Progenitor cell of endocrine pancreas (in vitro differentiated cells): Measurements from ENCODE around the gene SIPA1L3. TPM values are rescaled to one million over a fixed set of nuclear protein-coding genes. Genes with fewer than 3 reads are reported as not detected.

ENCODE experiments used
- DNase-seq: peaks from one replicate; pipeline ENCODE4 v3.0.0; 2021; ENCODE audit warnings: low spot score; ENCODE audit not compliant: unreplicated experiment
- H3K27ac Mint-ChIP-seq: 2 replicates; pipeline ENCODE4 v1.8.0; 2021; ENCODE audit warnings: mild to moderate bottlenecking, moderate library complexity, mixed read lengths
- H3K27me3 Mint-ChIP-seq: 2 replicates; pipeline ENCODE4 v1.8.0; 2021; ENCODE audit warnings: mixed read lengths
- H3K36me3 Mint-ChIP-seq: 2 replicates; pipeline ENCODE4 v1.8.0; 2022; ENCODE audit warnings: mixed read lengths; ENCODE audit not compliant: insufficient read depth
- H3K4me1 Mint-ChIP-seq: 2 replicates; pipeline ENCODE4 v1.8.0; 2021; ENCODE audit warnings: low read depth, mixed read lengths
- H3K4me3 Mint-ChIP-seq: 2 replicates; pipeline ENCODE4 v1.8.0; 2021; ENCODE audit warnings: low read depth, mild to moderate bottlenecking, moderate library complexity, mixed read lengths
- H3K9me3 Mint-ChIP-seq: 2 replicates; pipeline ENCODE4 v1.8.0; 2021; ENCODE audit warnings: low read depth, mixed read lengths
- total RNA-seq: library from RNA; stranded (reverse); gene quantifications from 2 replicates; pipeline ENCODE4 v1.2.1, GENCODE V29; 2021
- TF ChIP-seq, protein P1 (sequence below): fragments of 200-600 bp; sonication (generic); IDR thresholded peaks from one replicate; pipeline ENCODE4 v1.5.0; 2021; ENCODE audit warnings: antibody characterized with exemption, mild to moderate bottlenecking; ENCODE audit not compliant: unreplicated experiment

Gene SIPA1L3
- total RNA-seq, 1 donor from 2014 or later: 132 TPM

DNA sequence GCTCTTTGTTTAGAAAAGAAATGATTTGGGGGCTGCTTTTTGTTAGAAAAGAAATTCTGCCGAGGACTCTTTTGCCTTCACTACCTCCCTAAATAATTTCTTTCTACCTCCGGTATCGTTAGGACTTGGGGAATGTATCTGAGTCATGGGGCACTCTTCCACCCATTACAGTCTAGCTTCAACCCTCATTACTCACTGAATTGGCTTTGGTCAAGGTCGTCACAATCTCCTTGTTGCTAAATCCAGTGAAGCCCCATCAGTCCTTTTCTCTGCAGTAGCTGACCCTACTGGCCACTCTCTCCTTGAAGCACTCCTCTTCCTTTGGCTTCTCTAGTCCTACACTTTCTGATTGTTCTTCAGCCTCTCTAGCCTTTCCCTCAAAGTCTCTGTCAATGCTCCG is 34.6 kb upstream of the SIPA1L3 start:
- H3K4me1 Mint-ChIP-seq: peaks cover 10% of the 10 kb centered on the region
- H3K27me3 Mint-ChIP-seq: no peaks in the 10 kb centered on the region
- H3K27ac Mint-ChIP-seq: no peak overlapping the region
- H3K4me3 Mint-ChIP-seq: no peak overlapping the region
- DNase-seq: no peak
- TF ChIP-seq, protein P1, sequence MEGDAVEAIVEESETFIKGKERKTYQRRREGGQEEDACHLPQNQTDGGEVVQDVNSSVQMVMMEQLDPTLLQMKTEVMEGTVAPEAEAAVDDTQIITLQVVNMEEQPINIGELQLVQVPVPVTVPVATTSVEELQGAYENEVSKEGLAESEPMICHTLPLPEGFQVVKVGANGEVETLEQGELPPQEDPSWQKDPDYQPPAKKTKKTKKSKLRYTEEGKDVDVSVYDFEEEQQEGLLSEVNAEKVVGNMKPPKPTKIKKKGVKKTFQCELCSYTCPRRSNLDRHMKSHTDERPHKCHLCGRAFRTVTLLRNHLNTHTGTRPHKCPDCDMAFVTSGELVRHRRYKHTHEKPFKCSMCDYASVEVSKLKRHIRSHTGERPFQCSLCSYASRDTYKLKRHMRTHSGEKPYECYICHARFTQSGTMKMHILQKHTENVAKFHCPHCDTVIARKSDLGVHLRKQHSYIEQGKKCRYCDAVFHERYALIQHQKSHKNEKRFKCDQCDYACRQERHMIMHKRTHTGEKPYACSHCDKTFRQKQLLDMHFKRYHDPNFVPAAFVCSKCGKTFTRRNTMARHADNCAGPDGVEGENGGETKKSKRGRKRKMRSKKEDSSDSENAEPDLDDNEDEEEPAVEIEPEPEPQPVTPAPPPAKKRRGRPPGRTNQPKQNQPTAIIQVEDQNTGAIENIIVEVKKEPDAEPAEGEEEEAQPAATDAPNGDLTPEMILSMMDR: no peak
- peaks cover 8% of the 10 kb centered on the region for H3K9me3 Mint-ChIP-seq
- no peaks in the 10 kb centered on the region for H3K36me3 Mint-ChIP-seq

DNA sequence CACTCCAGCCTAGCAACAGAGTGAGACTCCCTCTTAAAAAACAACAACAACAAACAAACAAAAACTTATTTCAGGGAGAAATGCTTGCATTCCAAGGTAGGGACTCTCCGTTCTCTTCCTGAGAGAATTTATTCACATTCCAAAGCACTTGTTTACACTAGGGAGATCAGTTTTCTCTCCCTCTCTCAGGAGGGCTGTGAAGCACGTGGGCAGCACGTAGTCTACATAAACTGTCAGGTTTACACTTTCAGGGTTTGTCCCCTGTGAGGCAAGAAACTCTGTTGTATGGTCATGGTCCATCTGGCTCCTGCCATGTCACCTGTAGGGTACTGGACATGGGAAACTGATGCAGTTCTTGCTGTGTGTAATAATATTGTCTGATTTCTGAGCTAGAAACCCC is 32.2 kb upstream of the SIPA1L3 start:
- Mint-ChIP-seq H3K36me3 (no peaks in the 10 kb centered on the region), H3K4me1 (peaks cover 7% of the 10 kb centered on the region), H3K27ac (no peak overlapping the region), H3K27me3 (no peaks in the 10 kb centered on the region), H3K4me3 (no peak overlapping the region), H3K9me3 (peaks cover 5% of the 10 kb centered on the region)
- TF ChIP-seq, protein P1: no peak
- DNase-seq: no peak

DNA sequence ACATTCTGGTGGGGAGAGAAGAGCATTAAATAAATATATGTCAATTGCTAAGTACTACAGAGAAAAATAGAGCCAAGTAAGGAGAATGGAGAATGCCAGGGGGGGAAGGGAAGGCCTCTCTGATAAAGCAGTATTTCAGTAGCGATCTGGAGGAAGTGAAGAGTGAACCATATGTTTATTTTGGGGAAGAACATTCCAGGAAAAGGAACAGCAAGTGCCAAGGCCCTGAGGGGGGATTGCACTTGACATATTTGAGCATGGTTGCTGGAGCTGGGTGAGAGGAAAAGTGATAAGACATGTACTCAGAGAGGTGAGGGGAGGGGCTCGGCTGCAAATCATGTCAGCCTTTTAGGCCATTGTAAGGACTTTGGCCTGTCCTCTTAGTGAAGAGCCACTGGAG is 31.0 kb upstream of the SIPA1L3 start:
- Mint-ChIP-seq H3K4me3 (no peak overlapping the region), H3K27me3 (no peaks in the 10 kb centered on the region), H3K27ac (no peak overlapping the region), H3K9me3 (no peaks in the 10 kb centered on the region), H3K4me1 (peaks cover 7% of the 10 kb centered on the region), H3K36me3 (no peaks in the 10 kb centered on the region)
- TF ChIP-seq, protein P1: no peak
- no peak for DNase-seq

DNA sequence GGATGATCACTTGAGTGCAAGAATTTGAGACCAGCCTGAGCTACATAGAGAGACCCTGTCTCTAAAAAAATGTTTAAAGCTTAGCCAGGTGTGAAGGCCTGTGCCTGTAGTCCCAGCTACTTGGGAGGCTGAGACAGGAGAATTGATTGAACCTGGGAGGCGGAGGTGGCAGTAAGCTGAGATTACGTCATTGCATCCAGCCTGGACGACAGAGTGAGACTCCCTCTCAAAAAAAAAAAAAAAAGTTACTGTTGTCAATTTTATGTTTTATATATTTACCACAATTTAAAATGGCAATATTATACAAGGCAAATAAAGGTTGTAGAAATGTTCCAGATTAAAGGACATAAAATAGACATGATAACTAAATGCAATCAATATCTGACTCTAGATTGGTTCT is 29.9 kb upstream of the SIPA1L3 start:
- Mint-ChIP-seq H3K27me3 (no peaks in the 10 kb centered on the region), H3K4me3 (no peak overlapping the region), H3K36me3 (no peaks in the 10 kb centered on the region), H3K9me3 (peaks cover 5% of the 10 kb centered on the region), H3K27ac (no peak overlapping the region), H3K4me1 (peaks cover 7% of the 10 kb centered on the region)
- no peak for DNase-seq
- TF ChIP-seq, protein P1: no peak

DNA sequence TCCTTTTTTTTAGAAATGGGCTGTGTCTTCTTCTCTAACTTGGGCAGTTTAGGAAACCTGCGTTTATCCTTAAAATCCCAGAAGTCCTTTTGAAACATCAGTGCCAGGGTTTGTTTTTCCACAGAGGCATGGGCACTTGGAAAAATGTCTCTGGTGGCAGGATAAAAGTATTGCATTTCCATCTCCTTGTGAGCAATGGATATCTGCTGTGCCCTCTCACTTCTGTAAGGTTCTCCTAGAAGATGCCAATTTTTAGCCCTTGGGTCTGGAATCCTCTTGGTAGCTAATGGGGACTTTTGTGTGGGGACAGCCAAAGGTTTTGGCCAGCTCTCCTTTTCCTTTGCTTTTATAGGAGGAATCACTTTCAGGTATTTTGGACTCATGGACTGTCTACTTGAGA is 21.6 kb upstream of the SIPA1L3 start:
- H3K36me3 Mint-ChIP-seq: no peaks in the 10 kb centered on the region

More for the DNA sequence above, 21.6 kb upstream of the SIPA1L3 start:
- TF ChIP-seq, protein P1: peak; percentile 11
- Mint-ChIP-seq H3K27me3 (no peaks in the 10 kb centered on the region), H3K4me1 (no peaks in the 10 kb centered on the region), H3K4me3 (no peak overlapping the region), H3K9me3 (peaks cover 5% of the 10 kb centered on the region), H3K27ac (no peak overlapping the region)
- no peak for DNase-seq
